Trophoblast cell (in vitro differentiated cells and primary cell): ENCODE results near the gene NAIF1. TPM values are rescaled to one million over a fixed set of nuclear protein-coding genes. Genes with fewer than 3 reads are reported as not detected.
A peak's percentile ranks its signal among the peaks of the same experiment; 100 is the strongest.

Experiments
- DNase-seq, 2 donors: peaks; one replicate each; pipeline ENCODE4 v3.0.0-alpha.2; 2016
- H2AFZ ChIP-seq: 2 replicates; pipeline ENCODE4 v1.6.1; 2013; ENCODE audit warnings: low read length, moderate library complexity, mild to moderate bottlenecking; ENCODE audit not compliant: insufficient read depth, poor library complexity
- H2AK5ac ChIP-seq: 2 replicates; pipeline ENCODE4 v1.6.1; 2013; ENCODE audit warnings: mild to moderate bottlenecking, low read length
- H2BK120ac ChIP-seq: 2 replicates; pipeline ENCODE4 v1.6.1; 2013; ENCODE audit warnings: low read length, mild to moderate bottlenecking, moderate library complexity; ENCODE audit not compliant: insufficient read depth, poor library complexity
- H2BK12ac ChIP-seq: 2 replicates; pipeline ENCODE4 v1.6.1; 2013; ENCODE audit warnings: mild to moderate bottlenecking, low read length, moderate library complexity
- H2BK5ac ChIP-seq: 2 replicates; pipeline ENCODE4 v1.6.1; 2013; ENCODE audit warnings: low read length, low read depth, moderate library complexity, mild to moderate bottlenecking; ENCODE audit not compliant: poor library complexity
- H3K14ac ChIP-seq: 2 replicates; pipeline ENCODE4 v1.6.1; 2013; ENCODE audit warnings: mild to moderate bottlenecking, low read length
- H3K18ac ChIP-seq: 2 replicates; pipeline ENCODE4 v1.6.1; 2013; ENCODE audit warnings: mild to moderate bottlenecking, low read length
- H3K23ac ChIP-seq: 2 replicates; pipeline ENCODE4 v1.6.1; 2013; ENCODE audit warnings: low read length
- H3K27ac ChIP-seq: 2 replicates; pipeline ENCODE4 v1.5.1; 2013; ENCODE audit warnings: low read depth, mild to moderate bottlenecking, inconsistent platforms, low read length, moderate library complexity
- H3K27me3 ChIP-seq: 2 replicates; pipeline ENCODE4 v1.6.1; 2013; ENCODE audit warnings: inconsistent platforms, mild to moderate bottlenecking, low read length, moderate library complexity; ENCODE audit not compliant: insufficient read depth
- H3K36me3 ChIP-seq, 2 experiments: 1 replicate in 1 of 2; 2 replicates in 1 of 2; pipeline ENCODE4 v1.6.1; 2013; ENCODE audit warnings: low read length in 2 of 2, mild to moderate bottlenecking in 2 of 2, moderate library complexity in 1 of 2; ENCODE audit not compliant: insufficient read depth in 2 of 2, control insufficient read depth in 1 of 2
- H3K4ac ChIP-seq: 2 replicates; pipeline ENCODE4 v1.6.1; 2013; ENCODE audit warnings: low read depth, mild to moderate bottlenecking, low read length, moderate library complexity
- H3K4me1 ChIP-seq, 2 experiments: 1 replicate in 1 of 2; 2 replicates in 1 of 2; pipeline ENCODE4 v1.6.1; 2013; ENCODE audit warnings: low read length in 2 of 2, mild to moderate bottlenecking in 2 of 2, moderate library complexity in 1 of 2; ENCODE audit not compliant: insufficient read depth in 2 of 2, control insufficient read depth in 1 of 2
- H3K4me2 ChIP-seq: 2 replicates; pipeline ENCODE4 v1.6.1; 2013; ENCODE audit warnings: inconsistent platforms, mild to moderate bottlenecking, low read length, moderate library complexity
- H3K4me3 ChIP-seq: 2 replicates; pipeline ENCODE4 v1.5.1; 2013; ENCODE audit warnings: mild to moderate bottlenecking, low read depth, low read length, inconsistent platforms
- H3K79me1 ChIP-seq: one replicate; pipeline ENCODE4 v1.6.1; 2013; ENCODE audit warnings: low read length
- H3K79me2 ChIP-seq: 2 replicates; pipeline ENCODE4 v1.6.1; 2013; ENCODE audit warnings: low read length, mild to moderate bottlenecking; ENCODE audit not compliant: control insufficient read depth, insufficient read depth, poor library complexity
- H3K9ac ChIP-seq: 2 replicates; pipeline ENCODE4 v1.6.1; 2013; ENCODE audit warnings: mild to moderate bottlenecking, low read length
- H3K9me3 ChIP-seq: 2 replicates; pipeline ENCODE4 v1.6.1; 2013; ENCODE audit warnings: low read depth, mild to moderate bottlenecking, control low read depth, inconsistent platforms, low read length; ENCODE audit not compliant: insufficient read depth
- H4K12ac ChIP-seq: 2 replicates; pipeline ENCODE4 v1.6.1; 2013; ENCODE audit warnings: low read depth, mild to moderate bottlenecking, low read length, moderate library complexity
- H4K8ac ChIP-seq: 2 replicates; pipeline ENCODE4 v1.6.1; 2013; ENCODE audit warnings: low read depth, mild to moderate bottlenecking, low read length, moderate library complexity
- H4K91ac ChIP-seq: one replicate; pipeline ENCODE4 v1.6.1; 2013; ENCODE audit warnings: low read depth, mild to moderate bottlenecking, low read length, moderate library complexity
- WGBS: extraction: QIAGEN DNeasy Blood & Tissue Kit; methylation state at CpG from one replicate; pipeline ENCODE4 v1.1.7; 2013; ENCODE audit warnings: missing lambda C conversion rate; ENCODE audit not compliant: insufficient read length, insufficient coverage; ENCODE audit errors: extremely low coverage; 5-methylcytosine and 5-hydroxymethylcytosine counted together
- polyA plus RNA-seq: library from polyadenylated mRNA; stranded (reverse); fragments of 200-250 nt; gene quantifications from 2 replicates; pipeline ENCODE4 v1.2.3, GENCODE V29; 2013

The NAIF1 gene, protein sequence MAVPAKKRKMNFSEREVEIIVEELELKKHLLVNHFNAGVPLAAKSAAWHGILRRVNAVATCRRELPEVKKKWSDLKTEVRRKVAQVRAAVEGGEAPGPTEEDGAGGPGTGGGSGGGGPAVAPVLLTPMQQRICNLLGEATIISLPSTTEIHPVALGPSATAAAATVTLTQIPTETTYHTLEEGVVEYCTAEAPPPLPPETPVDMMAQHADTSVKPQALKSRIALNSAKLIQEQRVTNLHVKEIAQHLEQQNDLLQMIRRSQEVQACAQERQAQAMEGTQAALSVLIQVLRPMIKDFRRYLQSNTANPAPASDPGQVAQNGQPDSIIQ
- 6.6 and 7.1 TPM in 2 replicates for polyA plus RNA-seq

DNA sequence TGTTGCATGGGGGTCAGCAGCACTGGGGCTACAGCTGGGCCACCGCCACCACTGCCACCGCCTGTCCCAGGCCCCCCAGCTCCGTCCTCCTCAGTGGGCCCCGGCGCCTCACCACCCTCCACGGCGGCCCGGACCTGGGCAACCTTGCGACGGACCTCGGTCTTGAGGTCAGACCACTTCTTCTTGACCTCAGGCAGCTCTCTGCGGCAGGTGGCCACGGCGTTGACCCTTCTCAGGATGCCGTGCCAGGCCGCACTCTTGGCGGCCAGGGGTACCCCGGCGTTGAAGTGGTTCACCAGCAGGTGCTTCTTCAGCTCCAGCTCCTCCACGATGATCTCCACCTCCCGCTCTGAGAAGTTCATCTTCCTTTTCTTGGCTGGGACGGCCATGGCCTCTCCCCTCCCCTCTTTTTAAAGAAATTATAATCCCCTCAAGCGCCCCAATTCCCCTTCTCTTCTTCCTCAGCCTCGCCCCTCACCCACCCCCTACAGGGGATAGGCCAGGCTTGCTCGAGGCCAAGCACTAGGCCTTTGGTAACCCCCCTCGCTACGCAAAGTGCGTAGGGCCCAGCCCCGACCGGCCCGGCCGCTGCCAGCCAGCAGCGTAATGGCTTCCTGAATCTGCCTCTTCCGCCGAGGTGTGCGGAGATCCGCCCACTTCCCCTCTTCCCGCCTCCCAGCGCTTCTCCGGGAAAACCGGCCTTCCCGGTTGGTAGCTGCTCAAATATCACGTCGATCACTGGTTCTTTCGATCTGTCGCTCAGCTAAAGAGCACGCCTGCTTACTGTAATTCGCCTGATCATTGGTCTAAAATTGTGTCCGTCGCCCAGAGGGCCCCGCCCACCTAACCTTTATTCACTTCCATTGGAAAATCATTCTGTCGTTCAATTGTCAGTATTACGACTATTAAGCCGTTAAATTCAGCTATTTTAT, at the start of gene NAIF1:
Gene NAIF1, minus strand, starts transcription at position 608 of the 932 bp plus-strand sequence. Its CDS starts 219 bp downstream, at position 389.
- H4K12ac ChIP-seq = peak within 1 kb of the TSS; percentile 95
- peak within 1 kb of the TSS; percentile 87 for H3K4ac ChIP-seq
- peak within 1 kb of the TSS; percentile 21 for H2BK12ac ChIP-seq
- H3K79me2 ChIP-seq = peaks cover 10% of the 10 kb centered on the region
- peak within 1 kb of the TSS; percentile 91 for H4K91ac ChIP-seq
- H3K4me3 ChIP-seq = peak within 1 kb of the TSS; percentile 94
- peak within 1 kb of the TSS; percentile 78 for H2BK120ac ChIP-seq
- peak within 1 kb of the TSS; percentile 73 for H2AFZ ChIP-seq
- peak within 1 kb of the TSS; percentile 90 for H3K14ac ChIP-seq
- H4K8ac ChIP-seq = peak within 1 kb of the TSS; percentile 98
- no peaks in the 10 kb centered on the region for H3K9me3 ChIP-seq
- H3K23ac ChIP-seq = no peak within 1 kb of the TSS
- peaks cover 11 to 15% of the 10 kb centered on the region in 2 experiments for H3K4me1 ChIP-seq
- peaks cover 15% of the 10 kb centered on the region for H3K79me1 ChIP-seq
- peaks cover 11 to 16% of the 10 kb centered on the region in 2 experiments for H3K36me3 ChIP-seq
- H2BK5ac ChIP-seq = peak within 1 kb of the TSS; percentile 97
- peak within 1 kb of the TSS; percentile 93 for H3K18ac ChIP-seq
- no peaks in the 10 kb centered on the region for H3K27me3 ChIP-seq
- peak within 1 kb of the TSS; percentile 99 for H3K27ac ChIP-seq
- peak within 1 kb of the TSS; percentile 97 for H3K4me2 ChIP-seq
- H2AK5ac ChIP-seq = peak within 1 kb of the TSS; percentile 93
- no CpG with 5 or more reads among the region's 54 CpGs for WGBS
- peak; percentile 99 to 100 for DNase-seq
- peak within 1 kb of the TSS; percentile 96 for H3K9ac ChIP-seq

DNA sequence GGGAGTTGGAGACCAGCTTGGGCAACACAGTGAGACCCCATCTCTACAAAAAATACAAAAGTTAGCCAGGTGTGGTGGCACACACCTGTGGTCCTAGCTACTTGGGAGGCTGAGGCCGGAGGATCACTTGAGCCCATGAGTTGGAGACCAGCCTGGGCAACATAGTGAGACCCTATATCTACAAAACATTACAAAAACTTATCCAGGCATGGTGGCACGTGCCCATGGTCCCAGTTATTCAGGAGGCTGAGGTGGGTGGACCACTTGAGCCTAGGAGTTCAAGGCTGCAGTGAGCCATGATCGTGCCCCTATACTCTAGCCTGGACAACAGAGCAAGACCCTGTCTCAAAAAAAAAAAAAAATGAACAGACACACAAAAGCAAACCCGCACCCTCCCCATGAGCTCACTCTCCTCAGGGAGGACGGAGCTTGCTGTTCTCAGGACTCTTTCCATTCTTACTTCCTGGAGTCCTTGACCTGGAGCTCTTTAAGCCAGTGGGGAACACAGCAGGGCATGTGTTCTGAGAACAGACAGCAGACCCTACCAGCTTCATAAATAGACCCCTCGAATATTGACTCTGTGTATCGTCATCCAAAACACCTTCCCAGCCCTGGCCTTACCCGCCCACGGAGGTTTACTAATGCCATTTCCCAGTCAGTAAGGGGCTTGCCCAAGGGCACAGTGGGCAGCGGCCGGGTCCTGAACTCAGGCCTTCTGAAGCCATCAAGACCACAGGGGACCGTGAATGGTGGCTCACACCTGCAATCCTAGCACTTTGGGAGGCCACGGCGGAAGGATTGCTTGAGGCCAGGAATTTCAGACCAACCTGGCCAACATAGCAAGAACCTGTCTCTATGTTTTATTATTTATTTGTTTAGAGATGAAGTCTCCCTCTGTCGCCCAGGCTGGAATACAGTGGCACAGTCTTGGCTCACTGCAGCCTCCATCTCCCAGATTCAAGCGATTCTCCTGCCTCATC, 49.3 kb upstream of the NAIF1 start:
- peaks cover 24% of the 10 kb centered on the region in 2 experiments for H3K36me3 ChIP-seq
- no CpG with 5 or more reads among the region's 16 CpGs for WGBS
- H2BK12ac ChIP-seq = no peak overlapping the region
- no peak overlapping the region for H2AK5ac ChIP-seq
- H3K9ac ChIP-seq = no peak overlapping the region
- H3K9me3 ChIP-seq = peaks cover 4% of the 10 kb centered on the region
- H3K79me2 ChIP-seq = no peaks in the 10 kb centered on the region
- no peak overlapping the region for H2AFZ ChIP-seq
- H4K91ac ChIP-seq = no peak overlapping the region
- DNase-seq = no peak
- no peak overlapping the region for H3K23ac ChIP-seq
- H2BK120ac ChIP-seq = no peak overlapping the region
- H3K79me1 ChIP-seq = no peaks in the 10 kb centered on the region
- H2BK5ac ChIP-seq = no peak overlapping the region
- no peaks in the 10 kb centered on the region for H3K4me1 ChIP-seq
- no peak overlapping the region for H3K4ac ChIP-seq
- H3K27me3 ChIP-seq = no peaks in the 10 kb centered on the region
- no peak overlapping the region for H3K18ac ChIP-seq
- no peak overlapping the region for H4K12ac ChIP-seq
- no peak overlapping the region for H3K4me3 ChIP-seq
- no peak overlapping the region for H3K27ac ChIP-seq
- H3K14ac ChIP-seq = no peak overlapping the region
- no peak overlapping the region for H4K8ac ChIP-seq
- H3K4me2 ChIP-seq = no peak overlapping the region

DNA sequence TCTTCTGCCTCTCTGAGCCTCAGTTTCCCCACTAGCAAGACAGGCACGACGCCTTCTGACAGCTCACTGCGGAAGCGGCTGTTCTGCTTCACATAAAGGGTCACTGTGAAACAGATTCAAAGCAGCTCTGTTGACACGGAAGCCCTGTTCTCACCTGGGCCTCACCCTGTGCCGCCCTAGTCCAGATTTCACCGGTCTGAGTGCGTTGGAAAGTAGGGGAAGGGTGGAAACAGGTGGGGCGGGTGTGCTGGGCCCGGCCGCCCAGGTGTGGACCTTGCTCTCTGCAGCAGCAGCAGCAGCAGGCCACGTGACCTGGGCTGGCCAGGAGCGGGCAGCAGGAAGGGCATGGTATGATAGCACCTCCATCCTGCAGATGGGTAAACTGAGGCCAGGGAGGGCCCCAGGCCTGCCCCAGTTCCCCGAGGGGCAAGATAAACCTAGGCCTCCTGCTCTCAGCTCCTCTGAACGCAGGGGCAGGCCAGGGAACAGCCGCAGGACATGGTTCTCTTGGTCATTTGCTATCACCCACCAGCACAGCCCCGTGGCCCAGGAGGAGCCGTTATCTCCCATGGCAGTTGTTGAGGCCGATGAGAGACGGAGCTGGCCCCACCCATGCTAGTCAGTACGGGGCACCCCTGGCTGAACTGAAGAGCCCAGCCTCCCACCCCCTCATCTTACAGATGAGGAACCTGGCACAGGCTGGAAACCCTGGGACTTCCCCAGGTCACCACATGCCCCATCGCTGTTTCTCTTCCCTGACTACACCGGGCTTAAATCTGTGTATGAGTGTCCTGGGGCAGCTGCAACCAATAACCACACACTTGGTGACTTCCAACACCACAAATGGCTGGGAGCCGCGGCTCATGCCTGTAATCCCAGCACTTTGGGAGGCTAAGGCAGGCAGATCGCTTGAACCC, 48.3 kb upstream of the NAIF1 start:
- Histone ChIP-seq H4K91ac (no peak overlapping the region), H4K12ac (no peak overlapping the region), H3K4me3 (no peak overlapping the region), H3K36me3 (peaks cover 14 to 16% of the 10 kb centered on the region in 2 experiments), H3K79me2 (no peaks in the 10 kb centered on the region), H3K4me1 (no peaks in the 10 kb centered on the region), H3K9ac (no peak overlapping the region), H4K8ac (no peak overlapping the region), H3K18ac (no peak overlapping the region), H3K14ac (no peak overlapping the region), H2AK5ac (no peak overlapping the region), H3K27ac (no peak overlapping the region), H2BK5ac (no peak overlapping the region), H3K23ac (no peak overlapping the region), H3K79me1 (no peaks in the 10 kb centered on the region), H3K27me3 (no peaks in the 10 kb centered on the region), H2BK120ac (no peak overlapping the region), H2AFZ (no peak overlapping the region), H2BK12ac (no peak overlapping the region), H3K4ac (no peak overlapping the region), H3K9me3 (peaks cover 3% of the 10 kb centered on the region), H3K4me2 (no peak overlapping the region)
- WGBS = no CpG with 5 or more reads among the region's 26 CpGs
- peak in 1 of 2 donors; percentile 72 for DNase-seq
